ENCODE results near the gene TNFRSF11A.

- no peak for TF ChIP-seq POLR2A (IDR thresholded peaks at IDR 0.05)
- TF ChIP-seq, protein P1, sequence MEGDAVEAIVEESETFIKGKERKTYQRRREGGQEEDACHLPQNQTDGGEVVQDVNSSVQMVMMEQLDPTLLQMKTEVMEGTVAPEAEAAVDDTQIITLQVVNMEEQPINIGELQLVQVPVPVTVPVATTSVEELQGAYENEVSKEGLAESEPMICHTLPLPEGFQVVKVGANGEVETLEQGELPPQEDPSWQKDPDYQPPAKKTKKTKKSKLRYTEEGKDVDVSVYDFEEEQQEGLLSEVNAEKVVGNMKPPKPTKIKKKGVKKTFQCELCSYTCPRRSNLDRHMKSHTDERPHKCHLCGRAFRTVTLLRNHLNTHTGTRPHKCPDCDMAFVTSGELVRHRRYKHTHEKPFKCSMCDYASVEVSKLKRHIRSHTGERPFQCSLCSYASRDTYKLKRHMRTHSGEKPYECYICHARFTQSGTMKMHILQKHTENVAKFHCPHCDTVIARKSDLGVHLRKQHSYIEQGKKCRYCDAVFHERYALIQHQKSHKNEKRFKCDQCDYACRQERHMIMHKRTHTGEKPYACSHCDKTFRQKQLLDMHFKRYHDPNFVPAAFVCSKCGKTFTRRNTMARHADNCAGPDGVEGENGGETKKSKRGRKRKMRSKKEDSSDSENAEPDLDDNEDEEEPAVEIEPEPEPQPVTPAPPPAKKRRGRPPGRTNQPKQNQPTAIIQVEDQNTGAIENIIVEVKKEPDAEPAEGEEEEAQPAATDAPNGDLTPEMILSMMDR (IDR thresholded peaks at IDR 0.05 in 8 of 11, conservative IDR thresholded peaks at IDR 0.05 in 3 of 11), result no peak
Measured at GRCh38 chr18:62426191-62426488, 101.0 kb downstream of the TNFRSF11A start.

All from spleen (tissue), 7 donors.